HepG2 (cell line): ENCODE results near the gene MIGA2. TPM values are rescaled to one million over a fixed set of nuclear protein-coding genes. Genes with fewer than 3 reads are reported as not detected.

ENCODE experiments used
- ATAC-seq: fragments of 200-7000 bp; cut with Tn5 transposase; 3 replicates; pipeline ENCODE4 v1.9.1; 2020; ENCODE audit warnings: mild to moderate bottlenecking, moderate library complexity
- BruUV-seq: library from RNA; stranded (reverse); fragments of 400-500 nt; replicated peaks from 2 replicates; lab custom pipeline; 2021; lab: Mats Ljungman, UMichigan
- CTCF ChIA-PET: fragments of 300-600 bp; formaldehyde crosslinking; extraction: SDS; loops from one replicate; lab custom pipeline; 2021; ENCODE audit warnings: low total read pairs, inconsistent platforms, low intra/inter-chr PET ratio; lab: Yijun Ruan, JAX
- POLR2A ChIA-PET: fragments of 350-600 bp; sonication (Branson Sonifier 250); formaldehyde crosslinking; loops from one replicate; lab custom pipeline; 2020; ENCODE audit warnings: antibody characterized with exemption, inconsistent platforms; lab: Yijun Ruan, JAX
- DNase-seq: peaks from one replicate; pipeline ENCODE4 v3.0.0-alpha.2; 2015; ENCODE audit warnings: low spot score
- FAIRE-seq: peaks from 3 replicates; lab custom pipeline; 2011; peaks lifted over from hg19 to GRCh38; lab: Jason Lieb, UNC
- H2AFZ ChIP-seq: one replicate; pipeline ENCODE4 v1.6.1; 2011; ENCODE audit warnings: low read length, inconsistent platforms
- H3K27ac ChIP-seq: fragments of 300-600 bp; 3 replicates; pipeline ENCODE4 v1.8.0; 2011; ENCODE audit warnings: mixed run types, mild to moderate bottlenecking, mixed read lengths, low read length, inconsistent platforms; ENCODE audit not compliant: insufficient read depth; ENCODE audit errors: extremely low read length
- H3K27me3 ChIP-seq, 2 experiments: fragments of 200-600 bp in 1 of 2; 2 replicates in 1 of 2; 3 replicates in 1 of 2; pipeline versions ENCODE4 v1.6.0 to v1.8.0; 2011; ENCODE audit warnings: low read length in 2 of 2, mild to moderate bottlenecking in 2 of 2, moderate library complexity in 2 of 2, inconsistent platforms in 1 of 2; ENCODE audit not compliant: insufficient read depth in 2 of 2, control insufficient read depth in 1 of 2
- H3K36me3 ChIP-seq, 2 experiments: fragments of 200-600 bp in 1 of 2; replicated peaks in 1 of 2; 2 replicates in 1 of 2; 3 replicates in 1 of 2; pipeline versions ENCODE4 v1.5.1 to v1.8.0; 2011; ENCODE audit warnings: low read length in 2 of 2, inconsistent platforms in 1 of 2; ENCODE audit not compliant: insufficient read depth in 2 of 2, control insufficient read depth in 1 of 2
- H3K4me1 ChIP-seq: 2 replicates; pipeline ENCODE4 v1.5.1; 2012; ENCODE audit warnings: low read length, inconsistent platforms; ENCODE audit not compliant: insufficient read depth
- H3K4me2 ChIP-seq: 2 replicates; pipeline ENCODE4 v1.6.0; 2011; ENCODE audit warnings: low read depth, low read length, inconsistent platforms
- H3K4me3 ChIP-seq, 3 experiments: fragments of 200-600 bp in 1 of 3; sonication (generic), shearing (Covaris generic) in 1 of 3; replicated peaks in 1 of 3; 2 replicates each; pipeline ENCODE4 v1.5.1; 2011 to 2016; ENCODE audit warnings: low read length in 3 of 3, inconsistent platforms in 2 of 3, low read depth in 2 of 3, mild to moderate bottlenecking in 2 of 3, control low read depth in 1 of 3, mixed read lengths in 1 of 3; ENCODE audit not compliant: insufficient read depth in 1 of 3
- H3K79me2 ChIP-seq: one replicate; pipeline ENCODE4 v1.6.1; 2011; ENCODE audit warnings: low read length, inconsistent platforms; ENCODE audit not compliant: insufficient read depth
- H3K9ac ChIP-seq: 2 replicates; pipeline ENCODE4 v1.6.0; 2011; ENCODE audit warnings: mild to moderate bottlenecking, low read depth, low read length, inconsistent platforms; ENCODE audit not compliant: insufficient read depth
- H3K9me3 ChIP-seq: 2 replicates; pipeline ENCODE4 v1.5.1; 2012; ENCODE audit warnings: mild to moderate bottlenecking, low read length
- H4K20me1 ChIP-seq: 2 replicates; pipeline ENCODE4 v1.6.0; 2011; ENCODE audit warnings: inconsistent platforms, mild to moderate bottlenecking, low read length, moderate library complexity; ENCODE audit not compliant: insufficient read depth
- CCDC6 ChIP-seq: sonication (generic); formaldehyde crosslinking; IDR thresholded peaks from 2 replicates; pipeline ENCODE4 v1.8.1; 2022; ENCODE audit warnings: mild to moderate bottlenecking, missing genetic modification reagents, moderate library complexity
- CREB1 ChIP-seq, 2 experiments: fragments of 450-650 bp in 1 of 2; IDR thresholded peaks; 2 replicates each; pipeline ENCODE4 v1.6.1; 2016 to 2017; ENCODE audit warnings: control low read depth in 1 of 2, mild to moderate bottlenecking in 1 of 2, missing compliant biosample characterization in 1 of 2, missing genetic modification characterization in 1 of 2
- HOXD1 ChIP-seq: sonication (generic); formaldehyde crosslinking; IDR thresholded peaks from 2 replicates; pipeline ENCODE4 v1.5.0; 2020; ENCODE audit warnings: missing genetic modification reagents
- NFYC ChIP-seq: IDR thresholded peaks from 2 replicates; pipeline ENCODE4 v1.6.1; 2016; ENCODE audit warnings: missing genetic modification reagents, missing compliant biosample characterization
- POGZ ChIP-seq: sonication (generic); formaldehyde crosslinking; IDR thresholded peaks from 2 replicates; pipeline ENCODE4 v1.4.0; 2020; ENCODE audit warnings: mild to moderate bottlenecking, missing genetic modification reagents
- REPIN1 ChIP-seq: sonication (generic); formaldehyde crosslinking; IDR thresholded peaks from 2 replicates; pipeline ENCODE4 v1.8.0; 2022; ENCODE audit warnings: missing genetic modification reagents, low read depth, mild to moderate bottlenecking, borderline replicate concordance
- SMAD1 ChIP-seq: sonication (generic); formaldehyde crosslinking; IDR thresholded peaks from 2 replicates; pipeline ENCODE4 v1.4.0; 2020; ENCODE audit warnings: missing genetic modification reagents, low read depth, mild to moderate bottlenecking, borderline replicate concordance
- SMYD3 ChIP-seq: sonication (generic); formaldehyde crosslinking; IDR thresholded peaks from 2 replicates; pipeline ENCODE4 v1.8.1; 2023; ENCODE audit warnings: mild to moderate bottlenecking, missing genetic modification reagents
- ZBTB34 ChIP-seq: sonication (generic); formaldehyde crosslinking; IDR thresholded peaks from 2 replicates; pipeline ENCODE4 v1.8.0; 2022; ENCODE audit warnings: mild to moderate bottlenecking, missing genetic modification reagents
- ZBTB49 ChIP-seq: sonication (generic); formaldehyde crosslinking; IDR thresholded peaks from 2 replicates; pipeline ENCODE4 v1.4.0; 2020; ENCODE audit warnings: missing genetic modification reagents, borderline replicate concordance
- ZFY ChIP-seq: sonication (generic); formaldehyde crosslinking; IDR thresholded peaks from 2 replicates; pipeline ENCODE4 v1.4.0; 2020; ENCODE audit warnings: missing genetic modification reagents
- ZFYVE20 ChIP-seq: sonication (generic); formaldehyde crosslinking; IDR thresholded peaks from 2 replicates; pipeline ENCODE4 v1.8.0; 2023; ENCODE audit warnings: low read depth, mild to moderate bottlenecking, moderate library complexity, missing genetic modification reagents, borderline replicate concordance
- ZMYM4 ChIP-seq: sonication (generic); formaldehyde crosslinking; IDR thresholded peaks from 2 replicates; pipeline ENCODE4 v1.8.1; 2023; ENCODE audit warnings: mild to moderate bottlenecking, missing genetic modification reagents
- ZNF232 ChIP-seq: sonication (generic); formaldehyde crosslinking; IDR thresholded peaks from 2 replicates; pipeline ENCODE4 v1.4.0; 2020; ENCODE audit warnings: missing genetic modification reagents, borderline replicate concordance
- ZNF264 ChIP-seq: sonication (generic); formaldehyde crosslinking; IDR thresholded peaks from 2 replicates; pipeline ENCODE4 v1.4.0; 2020; ENCODE audit warnings: missing genetic modification reagents
- ZNF746 ChIP-seq: sonication (generic); formaldehyde crosslinking; IDR thresholded peaks from 2 replicates; pipeline ENCODE4 v1.8.0; 2022; ENCODE audit warnings: mild to moderate bottlenecking, missing genetic modification reagents
- WGBS: methylation state at CpG from one replicate; pipeline ENCODE4 v1.1.6; 2017; ENCODE audit warnings: low lambda C conversion rate; 5-methylcytosine and 5-hydroxymethylcytosine counted together
- in situ Hi-C: cut with HindIII; loops from 2 replicates; pipeline ENCODE4 v1.10.0; 2017; ENCODE audit warnings: low pct_unique_long_range_greater_than_20kb; ENCODE audit not compliant: extremely low pct_ligation_motif_present
- intact Hi-C: fragments of 100-400 bp; cut with micrococcal nuclease; formaldehyde crosslinking; loops from one replicate; pipeline ENCODE4 v1.10.0; 2022; ENCODE audit not compliant: unreplicated experiment
- polyA plus RNA-seq, 8 experiments: library from polyadenylated mRNA; depleted of rRNA in 3 of 8; stranded (reverse) in 7 of 8; unstranded in 1 of 8; fragments of >200 nt; fragmentation: Illumina TruSeq in 4 of 8; extraction: Trizol in 4 of 8; gene quantifications; 2 replicates each; pipeline versions ENCODE4 v1.2.1 to v1.2.3, GENCODE V29; 2011 to 2016; ENCODE audit warnings: low read depth in 4 of 8, missing spikeins in 1 of 8, mixed read lengths in 1 of 8; ENCODE audit not compliant: insufficient read depth in 1 of 8
- total RNA-seq, 5 experiments: library from RNA; depleted of rRNA; stranded (reverse); fragments of >200 nt; fragmentation: Illumina TruSeq; extraction: Trizol; gene quantifications; 2 replicates each; pipeline ENCODE4 v1.2.3, GENCODE V29; 2016; ENCODE audit warnings: low read depth in 1 of 5
- TF ChIP-seq, protein P1 (sequence below): sonication (generic); formaldehyde crosslinking; IDR thresholded peaks from 2 replicates; pipeline ENCODE4 v1.5.1; 2020; ENCODE audit warnings: missing genetic modification reagents, mild to moderate bottlenecking, borderline replicate concordance

MIGA2 gene
- total and polyA plus RNA-seq, 2 of the 13 experiments (the other 11 are each of a cell fraction or from before 2014, with no cell fraction given): 10.8 to 17.1 TPM

GRCh38 chr9:129109537-129109903 lies 73.1 kb downstream of the MIGA2 start (continued):
- TF ChIP-seq, protein P1, sequence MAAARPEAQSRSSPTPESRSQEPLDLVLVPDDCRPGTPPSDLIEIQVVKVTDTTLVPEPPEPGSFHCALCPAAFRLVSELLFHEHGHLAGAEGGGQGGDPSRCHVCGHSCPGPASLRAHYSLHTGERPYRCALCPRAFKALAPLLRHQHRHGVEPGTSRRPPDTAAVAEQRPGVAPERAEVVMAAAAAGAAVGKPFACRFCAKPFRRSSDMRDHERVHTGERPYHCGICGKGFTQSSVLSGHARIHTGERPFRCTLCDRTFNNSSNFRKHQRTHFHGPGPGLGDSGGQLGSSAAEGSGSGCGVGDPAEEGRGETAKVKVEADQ: no peak
- TF ChIP-seq SMYD3 (CRISPR knock-in tag) (no peak), HOXD1 (no peak), ZMYM4 (no peak)

DNA sequence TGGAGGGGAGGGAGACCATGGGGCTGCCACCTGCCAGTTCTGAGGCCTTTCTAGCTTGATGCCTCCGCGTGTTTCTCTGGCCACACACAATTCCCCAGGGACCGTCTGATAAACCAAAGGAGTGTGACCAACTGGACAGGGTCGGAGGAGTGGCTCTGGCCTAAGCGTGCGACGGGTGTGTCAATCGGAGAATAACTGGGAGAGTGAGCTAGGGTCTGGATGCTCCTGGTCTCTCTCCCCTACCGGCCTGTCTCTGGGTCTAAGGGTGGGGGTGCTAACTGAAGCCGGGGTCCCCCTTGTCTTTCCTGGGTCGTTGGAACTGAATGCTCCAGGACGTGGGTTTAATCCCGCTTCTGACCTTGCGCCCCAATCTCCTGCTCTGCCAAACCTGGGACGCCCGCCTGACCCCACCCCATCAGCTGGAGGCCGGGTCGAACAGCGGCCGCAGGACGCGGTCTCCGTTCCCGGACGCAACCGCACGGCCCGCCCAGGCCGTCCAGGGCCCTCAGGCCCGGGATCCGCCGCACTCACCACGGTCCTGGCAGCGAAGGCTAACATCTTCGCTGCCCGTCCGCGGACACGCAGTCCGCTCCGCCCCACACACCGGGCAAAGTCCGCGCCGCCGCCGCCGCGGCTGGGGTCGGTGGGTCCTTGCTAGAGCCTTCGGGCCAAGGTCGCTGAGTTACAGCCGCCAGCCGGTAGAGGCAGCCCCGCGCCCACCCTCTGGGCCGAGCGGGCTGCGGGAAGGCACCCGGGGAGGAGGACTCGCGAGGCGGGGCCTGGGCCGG lies 73.7 kb downstream of the MIGA2 start:
- H4K20me1 ChIP-seq: 0 out of 2 replicates have a peak, but pooled peaks cover 5% of the 10 kb centered on the region
- no peaks in the 10 kb centered on the region for H3K9me3 ChIP-seq
- 0% methylated on average over 3 of the region's 64 CpGs for WGBS
- no peaks in the 10 kb centered on the region; a peak in 1 of 5 replicates for H3K27me3 ChIP-seq
- peak overlapping the region; percentile 70 for H3K4me2 ChIP-seq
- POLR2A ChIA-PET: interaction anchor here (0.6 to 3.6 kb wide), 12 partner anchors 12 to 516 kb away, joined by 3 to 18 read pairs (median 4); partner anchors contain the start of genes DOLPP1, NTMT1 and SH3GLB2
- H3K4me1 ChIP-seq: peaks cover 51% of the 10 kb centered on the region
- peak overlapping the region; percentile 77 for H3K9ac ChIP-seq
- DNase-seq (peak; percentile 18), ATAC-seq (peak; percentile 81), FAIRE-seq (no peak)
- peaks cover 0 to 4% of the 10 kb centered on the region in 2 experiments; a peak in 1 of 5 replicates for H3K36me3 ChIP-seq
- in situ Hi-C loops: no loop called here
- peaks cover 33% of the 10 kb centered on the region for H3K79me2 ChIP-seq
- H3K4me3 ChIP-seq: peak overlapping the region; percentile 80 to 84 (median 80)
- CTCF ChIA-PET: no interaction called here
- intact Hi-C loops: no loop called here
- H2AFZ ChIP-seq: no peak overlapping the region
- peak overlapping the region; percentile 91 for H3K27ac ChIP-seq
- TSS peak; percentile 65 for BruUV-seq
- TF ChIP-seq ZFY (CRISPR knock-in tag) (peak; percentile 86), NFYC (no peak), ZNF232 (CRISPR knock-in tag) (peak; percentile 67; the same call in 1 of the 2 replicates), ZNF264 (CRISPR knock-in tag) (0 out of 2 replicates have a peak, but pooled peaks have one; percentile 57), ZBTB34 (no peak), REPIN1 (peak; percentile 25; the same call in 1 of the 2 replicates), CCDC6 (CRISPR knock-in tag) (peak; percentile 68; the same call in 1 of the 2 replicates), ZBTB49 (no peak), ZFYVE20 (CRISPR knock-in tag) (0 out of 2 replicates have a peak, but pooled peaks have one; percentile 44), ZNF746 (0 out of 2 replicates have a peak, but pooled peaks have one; percentile 67), POGZ (CRISPR knock-in tag) (peak; percentile 56), SMAD1 (0 out of 2 replicates have a peak, but pooled peaks have one; percentile 42), CREB1 (IDR thresholded peaks at IDR 0.05) (no peak), CREB1 (CRISPR knock-in tag; IDR thresholded peaks at IDR 0.05) (no peak)
